GM23338 (cell line): ENCODE measurements around the gene PPME1. TPM values are rescaled to one million over a fixed set of nuclear protein-coding genes. Genes with fewer than 3 reads are reported as not detected.

Experiments used
- ATAC-seq: fragments of 200-7000 bp; cut with Tn5 transposase; 3 replicates; pipeline ENCODE4 v1.9.1; 2020
- DNase-seq: peaks from one replicate; pipeline ENCODE4 v3.0.0-alpha.2; 2015; ENCODE audit warnings: low spot score
- H2AFZ ChIP-seq: fragments of 200-600 bp; sonication (generic); 2 replicates; pipeline ENCODE4 v1.8.0; 2016; ENCODE audit warnings: antibody characterized with exemption, mild to moderate bottlenecking, moderate library complexity
- H3F3A ChIP-seq: fragments of 200-600 bp; sonication (generic); replicated peaks from 2 replicates; pipeline ENCODE4 v1.8.0; 2017; ENCODE audit warnings: antibody characterized with exemption, mixed run types, low read depth
- H3K27ac ChIP-seq: fragments of 200-600 bp; sonication (generic); 2 replicates; pipeline ENCODE4 v1.6.1; 2016; ENCODE audit warnings: low read depth
- H3K27me3 ChIP-seq: fragments of 200-600 bp; sonication (generic); 2 replicates; pipeline ENCODE4 v1.8.0; 2016; ENCODE audit warnings: mild to moderate bottlenecking, mixed run types, moderate library complexity; ENCODE audit not compliant: insufficient read depth
- H3K36me3 ChIP-seq: fragments of 200-600 bp; sonication (generic); 2 replicates; pipeline ENCODE4 v1.8.0; 2016; ENCODE audit warnings: mild to moderate bottlenecking; ENCODE audit not compliant: insufficient read depth
- H3K4me1 ChIP-seq: fragments of 200-600 bp; sonication (generic); 2 replicates; pipeline ENCODE4 v1.8.0; 2016; ENCODE audit warnings: mild to moderate bottlenecking, moderate library complexity; ENCODE audit not compliant: insufficient read depth
- H3K4me2 ChIP-seq: fragments of 200-600 bp; sonication (generic); 2 replicates; pipeline ENCODE4 v1.7.1; 2017; ENCODE audit warnings: mixed run types
- H3K4me3 ChIP-seq: fragments of 200-600 bp; sonication (generic); 2 replicates; pipeline ENCODE4 v1.6.1; 2016; ENCODE audit warnings: mixed run types
- H3K79me2 ChIP-seq: fragments of 200-600 bp; sonication (generic); replicated peaks from 2 replicates; pipeline ENCODE4 v1.8.0; 2017; ENCODE audit warnings: mild to moderate bottlenecking; ENCODE audit not compliant: insufficient read depth
- H3K9me2 ChIP-seq: fragments of 200-600 bp; sonication (generic); 2 replicates; pipeline ENCODE4 v1.8.0; 2017; ENCODE audit not compliant: insufficient read depth
- H4K20me1 ChIP-seq: fragments of 200-600 bp; sonication (generic); replicated peaks from 2 replicates; pipeline ENCODE4 v1.8.0; 2017; ENCODE audit warnings: mild to moderate bottlenecking; ENCODE audit not compliant: insufficient read depth
- H3K27ac Mint-ChIP-seq: 2 replicates; pipeline ENCODE4 v1.8.0; 2020; ENCODE audit warnings: inconsistent platforms, mild to moderate bottlenecking, moderate library complexity, mixed read lengths
- H3K27me3 Mint-ChIP-seq: 3 replicates; pipeline ENCODE4 v1.8.0; 2022; ENCODE audit warnings: low read depth, mild to moderate bottlenecking, moderate library complexity, mixed read lengths, inconsistent platforms; ENCODE audit not compliant: insufficient read depth, poor library complexity
- H3K36me3 Mint-ChIP-seq: 3 replicates; pipeline ENCODE4 v1.8.0; 2021; ENCODE audit warnings: low read depth, mild to moderate bottlenecking, inconsistent platforms, moderate library complexity, mixed read lengths
- H3K4me1 Mint-ChIP-seq: 3 replicates; pipeline ENCODE4 v1.8.0; 2020; ENCODE audit warnings: mild to moderate bottlenecking, inconsistent platforms, mixed read lengths
- H3K4me3 Mint-ChIP-seq: 3 replicates; pipeline ENCODE4 v1.8.0; 2021; ENCODE audit warnings: moderate library complexity, mild to moderate bottlenecking, inconsistent platforms, mixed read lengths
- H3K9me3 Mint-ChIP-seq: 3 replicates; pipeline ENCODE4 v1.8.0; 2020; ENCODE audit warnings: moderate library complexity, mild to moderate bottlenecking, inconsistent platforms, mixed read lengths
- CREB1 ChIP-seq: fragments of 250-450 bp; sonication (Bioruptor Pico); IDR thresholded peaks from 2 replicates; pipeline ENCODE4 v1.5.0; 2020; ENCODE audit warnings: low read depth, mild to moderate bottlenecking, moderate library complexity
- EZH2 ChIP-seq: fragments of 200-600 bp; sonication (generic); IDR thresholded peaks from one replicate; pipeline ENCODE4 v1.8.0; 2017; ENCODE audit warnings: antibody characterized with exemption, mild to moderate bottlenecking, low read depth; ENCODE audit not compliant: unreplicated experiment
- JUNB ChIP-seq: IDR thresholded peaks from one replicate; pipeline ENCODE4 v1.6.1; 2016; ENCODE audit warnings: antibody characterized with exemption; ENCODE audit not compliant: unreplicated experiment
- STAT1 ChIP-seq: IDR thresholded peaks from one replicate; pipeline ENCODE4 v1.6.1; 2016; ENCODE audit warnings: antibody characterized with exemption; ENCODE audit not compliant: unreplicated experiment
- ZNF331 ChIP-seq: fragments of 250-450 bp; sonication (Bioruptor Pico); IDR thresholded peaks from 2 replicates; pipeline ENCODE4 v1.5.0; 2020; ENCODE audit warnings: low read depth, mild to moderate bottlenecking, moderate library complexity
- polyA plus RNA-seq: library from polyadenylated mRNA; unstranded; fragments of >200 nt; fragmentation: Nextera tagmentation; extraction: Ambion mirVana; gene quantifications from 2 replicates; pipeline ENCODE4 v1.2.1, GENCODE V29; 2016
- total RNA-seq: library from RNA; depleted of rRNA; stranded (reverse); fragments of >200 nt; shearing (Covaris generic); gene quantifications from 2 replicates; pipeline ENCODE4 v1.2.3, GENCODE V29; 2014
- TF ChIP-seq, protein P1 (sequence below): IDR thresholded peaks from one replicate; pipeline ENCODE4 v1.6.1; 2018; ENCODE audit warnings: antibody characterized with exemption; ENCODE audit not compliant: unreplicated experiment
- TF ChIP-seq, protein P2 (sequence below): fragments of 250-450 bp; sonication (Bioruptor Pico); IDR thresholded peaks from 2 replicates; pipeline ENCODE4 v1.5.0; 2020; ENCODE audit warnings: mild to moderate bottlenecking, moderate library complexity

The PPME1 gene
- total and polyA plus RNA-seq, 2 experiments from 2014 or later = 32.1 to 37.2 TPM

DNA sequence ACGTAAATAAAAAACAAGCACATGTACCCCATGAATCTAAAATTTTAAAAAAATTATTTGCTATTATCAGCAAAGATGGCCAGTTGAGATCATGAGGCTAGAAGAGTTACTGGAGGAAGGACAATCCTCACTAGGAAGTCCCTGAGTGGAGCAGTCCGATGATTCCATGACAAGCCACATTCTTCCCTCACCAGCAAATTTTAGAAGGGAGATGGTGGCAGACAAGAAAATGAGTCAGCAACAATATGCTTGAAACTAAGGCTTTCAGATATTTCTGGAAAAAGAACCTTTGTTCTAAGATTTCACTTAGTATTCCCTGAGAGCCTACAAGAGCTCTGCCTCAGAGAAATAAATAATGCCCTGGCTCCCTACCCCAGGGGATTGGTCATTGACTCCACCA lies 105.5 kb downstream of the PPME1 start:
- H4K20me1 ChIP-seq = no peaks in the 10 kb centered on the region
- TF ChIP-seq ZNF331 (no peak), CREB1 (CRISPR knock-in tag) (no peak), JUNB (no peak), STAT1 (no peak), EZH2 (no peak)
- TF ChIP-seq, protein P1, sequence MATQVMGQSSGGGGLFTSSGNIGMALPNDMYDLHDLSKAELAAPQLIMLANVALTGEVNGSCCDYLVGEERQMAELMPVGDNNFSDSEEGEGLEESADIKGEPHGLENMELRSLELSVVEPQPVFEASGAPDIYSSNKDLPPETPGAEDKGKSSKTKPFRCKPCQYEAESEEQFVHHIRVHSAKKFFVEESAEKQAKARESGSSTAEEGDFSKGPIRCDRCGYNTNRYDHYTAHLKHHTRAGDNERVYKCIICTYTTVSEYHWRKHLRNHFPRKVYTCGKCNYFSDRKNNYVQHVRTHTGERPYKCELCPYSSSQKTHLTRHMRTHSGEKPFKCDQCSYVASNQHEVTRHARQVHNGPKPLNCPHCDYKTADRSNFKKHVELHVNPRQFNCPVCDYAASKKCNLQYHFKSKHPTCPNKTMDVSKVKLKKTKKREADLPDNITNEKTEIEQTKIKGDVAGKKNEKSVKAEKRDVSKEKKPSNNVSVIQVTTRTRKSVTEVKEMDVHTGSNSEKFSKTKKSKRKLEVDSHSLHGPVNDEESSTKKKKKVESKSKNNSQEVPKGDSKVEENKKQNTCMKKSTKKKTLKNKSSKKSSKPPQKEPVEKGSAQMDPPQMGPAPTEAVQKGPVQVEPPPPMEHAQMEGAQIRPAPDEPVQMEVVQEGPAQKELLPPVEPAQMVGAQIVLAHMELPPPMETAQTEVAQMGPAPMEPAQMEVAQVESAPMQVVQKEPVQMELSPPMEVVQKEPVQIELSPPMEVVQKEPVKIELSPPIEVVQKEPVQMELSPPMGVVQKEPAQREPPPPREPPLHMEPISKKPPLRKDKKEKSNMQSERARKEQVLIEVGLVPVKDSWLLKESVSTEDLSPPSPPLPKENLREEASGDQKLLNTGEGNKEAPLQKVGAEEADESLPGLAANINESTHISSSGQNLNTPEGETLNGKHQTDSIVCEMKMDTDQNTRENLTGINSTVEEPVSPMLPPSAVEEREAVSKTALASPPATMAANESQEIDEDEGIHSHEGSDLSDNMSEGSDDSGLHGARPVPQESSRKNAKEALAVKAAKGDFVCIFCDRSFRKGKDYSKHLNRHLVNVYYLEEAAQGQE = no peak
- TF ChIP-seq, protein P2, sequence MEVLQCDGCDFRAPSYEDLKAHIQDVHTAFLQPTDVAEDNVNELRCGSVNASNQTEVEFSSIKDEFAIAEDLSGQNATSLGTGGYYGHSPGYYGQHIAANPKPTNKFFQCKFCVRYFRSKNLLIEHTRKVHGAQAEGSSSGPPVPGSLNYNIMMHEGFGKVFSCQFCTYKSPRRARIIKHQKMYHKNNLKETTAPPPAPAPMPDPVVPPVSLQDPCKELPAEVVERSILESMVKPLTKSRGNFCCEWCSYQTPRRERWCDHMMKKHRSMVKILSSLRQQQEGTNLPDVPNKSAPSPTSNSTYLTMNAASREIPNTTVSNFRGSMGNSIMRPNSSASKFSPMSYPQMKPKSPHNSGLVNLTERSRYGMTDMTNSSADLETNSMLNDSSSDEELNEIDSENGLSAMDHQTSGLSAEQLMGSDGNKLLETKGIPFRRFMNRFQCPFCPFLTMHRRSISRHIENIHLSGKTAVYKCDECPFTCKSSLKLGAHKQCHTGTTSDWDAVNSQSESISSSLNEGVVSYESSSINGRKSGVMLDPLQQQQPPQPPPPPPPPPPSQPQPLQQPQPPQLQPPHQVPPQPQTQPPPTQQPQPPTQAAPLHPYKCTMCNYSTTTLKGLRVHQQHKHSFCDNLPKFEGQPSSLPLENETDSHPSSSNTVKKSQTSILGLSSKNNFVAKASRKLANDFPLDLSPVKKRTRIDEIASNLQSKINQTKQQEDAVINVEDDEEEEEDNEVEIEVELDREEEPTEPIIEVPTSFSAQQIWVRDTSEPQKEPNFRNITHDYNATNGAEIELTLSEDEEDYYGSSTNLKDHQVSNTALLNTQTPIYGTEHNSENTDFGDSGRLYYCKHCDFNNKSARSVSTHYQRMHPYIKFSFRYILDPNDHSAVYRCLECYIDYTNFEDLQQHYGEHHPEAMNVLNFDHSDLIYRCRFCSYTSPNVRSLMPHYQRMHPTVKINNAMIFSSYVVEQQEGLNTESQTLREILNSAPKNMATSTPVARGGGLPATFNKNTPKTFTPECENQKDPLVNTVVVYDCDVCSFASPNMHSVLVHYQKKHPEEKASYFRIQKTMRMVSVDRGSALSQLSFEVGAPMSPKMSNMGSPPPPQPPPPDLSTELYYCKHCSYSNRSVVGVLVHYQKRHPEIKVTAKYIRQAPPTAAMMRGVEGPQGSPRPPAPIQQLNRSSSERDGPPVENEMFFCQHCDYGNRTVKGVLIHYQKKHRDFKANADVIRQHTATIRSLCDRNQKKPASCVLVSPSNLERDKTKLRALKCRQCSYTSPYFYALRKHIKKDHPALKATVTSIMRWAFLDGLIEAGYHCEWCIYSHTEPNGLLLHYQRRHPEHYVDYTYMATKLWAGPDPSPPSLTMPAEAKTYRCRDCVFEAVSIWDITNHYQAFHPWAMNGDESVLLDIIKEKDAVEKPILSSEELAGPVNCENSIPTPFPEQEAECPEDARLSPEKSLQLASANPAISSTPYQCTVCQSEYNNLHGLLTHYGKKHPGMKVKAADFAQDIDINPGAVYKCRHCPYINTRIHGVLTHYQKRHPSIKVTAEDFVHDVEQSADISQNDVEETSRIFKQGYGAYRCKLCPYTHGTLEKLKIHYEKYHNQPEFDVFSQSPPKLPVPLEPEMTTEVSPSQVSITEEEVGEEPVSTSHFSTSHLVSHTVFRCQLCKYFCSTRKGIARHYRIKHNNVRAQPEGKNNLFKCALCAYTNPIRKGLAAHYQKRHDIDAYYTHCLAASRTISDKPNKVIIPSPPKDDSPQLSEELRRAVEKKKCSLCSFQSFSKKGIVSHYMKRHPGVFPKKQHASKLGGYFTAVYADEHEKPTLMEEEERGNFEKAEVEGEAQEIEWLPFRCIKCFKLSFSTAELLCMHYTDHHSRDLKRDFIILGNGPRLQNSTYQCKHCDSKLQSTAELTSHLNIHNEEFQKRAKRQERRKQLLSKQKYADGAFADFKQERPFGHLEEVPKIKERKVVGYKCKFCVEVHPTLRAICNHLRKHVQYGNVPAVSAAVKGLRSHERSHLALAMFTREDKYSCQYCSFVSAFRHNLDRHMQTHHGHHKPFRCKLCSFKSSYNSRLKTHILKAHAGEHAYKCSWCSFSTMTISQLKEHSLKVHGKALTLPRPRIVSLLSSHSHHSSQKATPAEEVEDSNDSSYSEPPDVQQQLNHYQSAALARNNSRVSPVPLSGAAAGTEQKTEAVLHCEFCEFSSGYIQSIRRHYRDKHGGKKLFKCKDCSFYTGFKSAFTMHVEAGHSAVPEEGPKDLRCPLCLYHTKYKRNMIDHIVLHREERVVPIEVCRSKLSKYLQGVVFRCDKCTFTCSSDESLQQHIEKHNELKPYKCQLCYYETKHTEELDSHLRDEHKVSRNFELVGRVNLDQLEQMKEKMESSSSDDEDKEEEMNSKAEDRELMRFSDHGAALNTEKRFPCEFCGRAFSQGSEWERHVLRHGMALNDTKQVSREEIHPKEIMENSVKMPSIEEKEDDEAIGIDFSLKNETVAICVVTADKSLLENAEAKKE (CRISPR knock-in tag) = no peak
- ATAC-seq = no peak
- H3K79me2 ChIP-seq = no peaks in the 10 kb centered on the region
- H3K4me3 Mint-ChIP-seq = no peak overlapping the region
- H3K27me3 ChIP-seq = no peaks in the 10 kb centered on the region
- H3K27me3 Mint-ChIP-seq = no peaks in the 10 kb centered on the region
- no peaks in the 10 kb centered on the region for H3K36me3 ChIP-seq
- no peaks in the 10 kb centered on the region for H3K4me1 Mint-ChIP-seq
- no peak for DNase-seq
- no peak overlapping the region for H3K4me3 ChIP-seq
- no peaks in the 10 kb centered on the region for H3K36me3 Mint-ChIP-seq
- no peak overlapping the region for H3K27ac ChIP-seq
- no peaks in the 10 kb centered on the region for H3K9me2 ChIP-seq
- H3K9me3 Mint-ChIP-seq = no peaks in the 10 kb centered on the region
- 0 out of 2 replicates have a peak overlapping the region, but pooled peaks have one; percentile 63 for H2AFZ ChIP-seq
- H3K4me1 ChIP-seq = no peaks in the 10 kb centered on the region
- H3K27ac Mint-ChIP-seq = no peak overlapping the region
- H3K4me2 ChIP-seq = no peak overlapping the region
- H3F3A ChIP-seq = no peaks in the 10 kb centered on the region
